GM18951 (cell line): ENCODE data around the gene ZNF608.

Experiments
- POLR2A ChIP-seq: IDR thresholded peaks from 4 replicates; pipeline ENCODE4 v1.6.1; 2011; ENCODE audit warnings: mild to moderate bottlenecking; ENCODE audit not compliant: insufficient read length, insufficient read depth; ENCODE audit errors: extremely low read depth
- in situ Hi-C: fragments of 300-500 bp; cut with MboI; formaldehyde crosslinking; loops from one replicate; pipeline ENCODE4 v1.12.0; 2022; ENCODE audit warnings: low sequenced_read_pairs, mixed read lengths, inconsistent platforms; ENCODE audit not compliant: unreplicated experiment

The ZNF608 gene

DNA sequence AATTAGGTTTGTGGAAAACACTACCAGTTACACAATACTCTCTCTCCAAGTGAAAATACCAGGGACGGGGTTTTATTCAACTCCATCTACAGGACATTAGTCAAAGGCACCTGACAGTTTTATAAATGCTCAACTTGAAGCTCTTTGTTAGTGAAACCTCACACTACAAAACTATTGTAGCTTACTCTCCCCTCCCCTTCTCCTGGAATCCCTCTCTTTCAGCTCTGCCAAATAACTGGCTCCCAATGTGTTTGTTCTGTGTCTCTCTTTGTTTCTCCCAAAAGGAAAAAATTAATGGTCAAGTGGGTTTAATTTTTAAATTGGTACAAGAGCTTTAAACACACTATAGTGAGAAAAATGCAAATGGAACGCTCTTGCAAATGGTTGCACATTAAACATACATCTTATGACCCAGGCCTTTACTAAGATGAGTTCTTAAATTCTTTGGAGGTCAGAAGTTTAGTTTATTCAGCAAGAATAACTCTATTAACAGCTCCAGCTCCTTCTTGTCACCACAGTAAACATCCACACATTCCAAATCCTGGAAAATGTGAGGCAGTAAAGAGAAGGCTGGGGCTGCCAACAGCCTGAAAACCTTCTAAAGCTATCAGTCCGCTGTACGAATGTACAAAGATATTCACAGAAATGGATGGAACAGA, 48.4 kb downstream of the ZNF608 start:
- TF ChIP-seq POLR2A: no peak
- in situ Hi-C loops: no loop called here

DNA sequence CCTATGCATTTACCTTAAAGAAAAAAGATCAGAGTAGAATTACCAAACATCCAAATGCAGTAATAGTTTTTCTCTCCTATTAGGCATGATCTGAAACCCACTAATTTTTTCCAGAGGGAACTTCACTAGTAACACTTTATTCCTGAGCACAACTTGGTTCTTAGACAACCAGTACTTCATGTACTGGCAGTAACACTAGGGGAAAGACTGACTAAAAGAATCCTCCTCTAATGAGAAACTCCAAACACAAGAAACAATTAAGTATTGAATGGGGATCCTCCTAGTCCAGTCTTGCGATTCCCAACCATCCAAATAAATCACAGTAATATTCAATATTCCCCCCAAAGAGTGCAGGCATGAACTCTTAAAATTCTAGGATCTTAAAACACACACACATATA, 48.9 kb downstream of the ZNF608 start:
- no peak for TF ChIP-seq POLR2A
- in situ Hi-C loops: no loop called here

DNA sequence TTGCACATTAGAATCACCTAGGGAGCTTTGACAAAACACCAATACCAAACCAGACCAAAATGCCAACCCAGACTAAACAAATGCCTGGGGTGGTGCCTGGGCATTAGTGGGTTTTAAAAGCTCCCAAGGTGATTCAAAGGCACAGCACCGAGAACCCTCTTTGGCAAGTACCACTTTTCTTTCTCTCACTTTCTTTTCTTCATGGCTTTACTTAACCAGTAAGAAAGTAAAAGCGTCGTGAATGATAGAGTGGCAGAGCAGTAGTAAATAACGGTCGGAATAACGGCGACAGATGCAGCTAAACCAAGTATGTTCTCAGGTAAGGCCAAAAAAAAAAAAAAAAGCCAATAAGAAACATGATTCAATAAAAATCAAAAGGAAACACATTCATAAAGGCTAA, 49.5 kb downstream of the ZNF608 start:
- no peak for TF ChIP-seq POLR2A
- in situ Hi-C loops: no loop called here
